ENCODE measurements around the gene TCF21. TPM values are rescaled to one million over a fixed set of nuclear protein-coding genes. Genes with fewer than 3 reads are reported as not detected.

Gene TCF21
- total and polyA plus RNA-seq, 10 donors, result 3.6 to 109 (median 27.6) TPM

GRCh38 chr6:133896344-133896721 lies 7.4 kb downstream of the TCF21 start:
- intact Hi-C loops (cut with DNase I; ENCODE audit: low total_unique reads), result no loop called here
- peaks cover under 1 to 92% (median 52%) of the 10 kb centered on the region in 7 donors for H3K27me3 ChIP-seq (replicated peaks in 1 of 7)
- H3K36me3 ChIP-seq, result no peaks in the 10 kb centered on the region
- peak overlapping the region in 2 of 8 donors; percentile 49 to 69 for H3K4me3 ChIP-seq
- no peaks in the 10 kb centered on the region for H3K9me3 ChIP-seq
- no peak for TF ChIP-seq CTCF (IDR thresholded peaks at IDR 0.05 in 8 of 11, conservative IDR thresholded peaks at IDR 0.05 in 3 of 11)
- TF ChIP-seq POLR2AphosphoS5 (IDR thresholded peaks at IDR 0.05), result no peak
- TF ChIP-seq POLR2A (IDR thresholded peaks at IDR 0.05), result no peak
- H3K27ac ChIP-seq, result peak overlapping the region in 7 of 8 donors; percentile 52 to 82 (median 65)
- H3K4me1 ChIP-seq, result peaks cover 3 to 36% (median 16%) of the 10 kb centered on the region in 6 donors
- WGBS, 5 donors, result 17 to 32% (median 24%) methylated on average over 5 of the region's 5 CpGs
- no peak for DNase-seq

GRCh38 chr6:133898263-133898662 lies 9.3 kb downstream of the TCF21 start:
- H3K4me3 ChIP-seq, result no peak overlapping the region
- no peaks in the 10 kb centered on the region for H3K36me3 ChIP-seq
- intact Hi-C loops (cut with DNase I; ENCODE audit: low total_unique reads), result no loop called here
- peaks cover 0 to 18% (median 5%) of the 10 kb centered on the region in 6 donors for H3K4me1 ChIP-seq
- peaks cover 0 to 87% (median 35%) of the 10 kb centered on the region in 7 donors for H3K27me3 ChIP-seq (replicated peaks in 1 of 7)
- DNase-seq, result no peak
- H3K27ac ChIP-seq, result no peak overlapping the region
- WGBS, 5 donors, result 59 to 70% (median 67%) methylated on average over 1 of the region's 1 CpG
- TF ChIP-seq POLR2A (IDR thresholded peaks at IDR 0.05) (no peak), CTCF (IDR thresholded peaks at IDR 0.05 in 8 of 11, conservative IDR thresholded peaks at IDR 0.05 in 3 of 11) (no peak), POLR2AphosphoS5 (IDR thresholded peaks at IDR 0.05) (no peak)
- H3K9me3 ChIP-seq, result no peaks in the 10 kb centered on the region

GRCh38 chr6:133899556-133899955 lies 10.6 kb downstream of the TCF21 start:
- Histone ChIP-seq H3K4me1 (peaks cover 0 to 10% (median 5%) of the 10 kb centered on the region in 6 donors), H3K27me3 (replicated peaks in 1 of 7) (peaks cover 0 to 80% (median 24%) of the 10 kb centered on the region in 7 donors), H3K9me3 (no peaks in the 10 kb centered on the region), H3K4me3 (no peak overlapping the region), H3K36me3 (no peaks in the 10 kb centered on the region), H3K27ac (no peak overlapping the region)
- no peak for DNase-seq
- intact Hi-C loops (cut with DNase I; ENCODE audit: low total_unique reads), result no loop called here
- no peak for TF ChIP-seq POLR2AphosphoS5 (IDR thresholded peaks at IDR 0.05)
- no peak for TF ChIP-seq POLR2A (IDR thresholded peaks at IDR 0.05)
- TF ChIP-seq CTCF (IDR thresholded peaks at IDR 0.05 in 8 of 11, conservative IDR thresholded peaks at IDR 0.05 in 3 of 11), result no peak

GRCh38 chr6:133903855-133904254 lies 14.9 kb downstream of the TCF21 start:
- no peaks in the 10 kb centered on the region for H3K9me3 ChIP-seq
- peaks cover 0 to 66% (median 9%) of the 10 kb centered on the region in 7 donors for H3K27me3 ChIP-seq (replicated peaks in 1 of 7)
- DNase-seq, result no peak
- no peak overlapping the region for H3K27ac ChIP-seq
- intact Hi-C loops (cut with DNase I; ENCODE audit: low total_unique reads), result no loop called here
- H3K4me3 ChIP-seq, result no peak overlapping the region
- H3K36me3 ChIP-seq, result no peaks in the 10 kb centered on the region
- no peak for TF ChIP-seq POLR2AphosphoS5 (IDR thresholded peaks at IDR 0.05)
- TF ChIP-seq CTCF (IDR thresholded peaks at IDR 0.05 in 8 of 11, conservative IDR thresholded peaks at IDR 0.05 in 3 of 11), result no peak
- no peak for TF ChIP-seq POLR2A (IDR thresholded peaks at IDR 0.05)
- 84 to 95% (median 91%) methylated on average over 2 of the region's 2 CpGs for WGBS, 5 donors
- no peaks in the 10 kb centered on the region for H3K4me1 ChIP-seq
